Activated CD8-positive, alpha-beta memory T cell treated with anti-CD3 and anti-CD28 coated beads, Interleukin-2, amount 50 U/mL, for 48 hours (primary cell): ENCODE measurements around the gene FAM229A.
"Not testable (repeated sequence)": the region's sequence is repeated elsewhere in the genome, so short reads cannot be mapped to it uniquely, and the experiment has no call there.

Experiments
- DNase-seq: peaks from one replicate; pipeline ENCODE4 v3.0.0-alpha.2; 2020

FAM229A gene, protein sequence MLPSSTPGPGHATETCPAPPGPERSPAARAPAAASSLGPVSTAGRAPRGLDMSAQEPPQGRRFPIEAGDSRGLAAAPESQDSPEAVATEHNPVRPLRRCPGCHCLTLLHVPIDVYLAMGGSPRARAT

GRCh38 chr1:32362474-32363313 lies at the start of gene FAM229A, which contains the start of gene TSSK3:
FAM229A (minus strand) TSS chr1:32362485; CDS start chr1:32362091, 394 bp downstream.
TSSK3 (plus strand) TSS chr1:32362539; CDS start chr1:32362702, 163 bp downstream.
- no peak for DNase-seq

DNA sequence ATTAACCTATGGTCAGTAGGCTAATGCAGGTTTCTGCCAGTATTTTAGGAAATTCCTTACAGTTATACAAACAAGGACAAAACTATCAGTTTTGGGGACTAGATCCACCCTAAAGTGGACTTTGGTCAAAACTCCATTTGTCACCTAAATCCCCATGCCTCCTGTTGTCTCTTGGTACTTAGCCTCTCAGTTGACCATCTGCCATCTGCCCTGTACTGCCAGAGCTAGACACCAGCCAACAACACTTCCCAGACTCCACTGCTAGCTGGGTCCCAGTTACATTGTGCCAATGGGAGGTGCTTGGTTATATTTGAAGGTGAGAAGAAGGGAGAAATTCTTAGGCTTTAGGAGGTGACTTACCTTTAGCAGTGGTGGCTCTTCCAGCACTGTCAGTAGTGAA lies 49.0 kb upstream of the FAM229A start:
- no peak for DNase-seq

GRCh38 chr1:32406629-32407111 lies 44.4 kb upstream of the FAM229A start:
- DNase-seq: no peak

GRCh38 chr1:32405672-32406467 lies 43.6 kb upstream of the FAM229A start:
- no peak for DNase-seq

DNA sequence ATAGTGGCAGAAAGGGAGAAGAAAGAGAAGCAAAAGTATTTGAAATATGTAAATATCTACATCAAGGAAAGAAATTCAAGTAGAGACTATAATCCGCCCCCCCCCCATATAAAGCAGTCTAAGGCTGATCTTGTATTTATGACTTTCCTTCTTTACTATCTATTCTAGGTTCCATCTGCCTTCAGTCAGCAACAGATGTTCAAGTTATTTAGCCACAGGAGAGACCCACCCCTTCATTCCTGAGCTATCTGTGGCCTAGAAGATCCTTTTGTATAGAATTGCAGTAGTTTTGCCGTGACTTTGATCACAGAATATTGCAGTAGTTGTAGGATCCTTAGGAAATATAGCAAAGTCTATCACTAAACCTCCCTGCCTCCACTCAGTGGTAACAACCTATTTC lies 42.7 kb upstream of the FAM229A start:
- DNase-seq: no peak

DNA sequence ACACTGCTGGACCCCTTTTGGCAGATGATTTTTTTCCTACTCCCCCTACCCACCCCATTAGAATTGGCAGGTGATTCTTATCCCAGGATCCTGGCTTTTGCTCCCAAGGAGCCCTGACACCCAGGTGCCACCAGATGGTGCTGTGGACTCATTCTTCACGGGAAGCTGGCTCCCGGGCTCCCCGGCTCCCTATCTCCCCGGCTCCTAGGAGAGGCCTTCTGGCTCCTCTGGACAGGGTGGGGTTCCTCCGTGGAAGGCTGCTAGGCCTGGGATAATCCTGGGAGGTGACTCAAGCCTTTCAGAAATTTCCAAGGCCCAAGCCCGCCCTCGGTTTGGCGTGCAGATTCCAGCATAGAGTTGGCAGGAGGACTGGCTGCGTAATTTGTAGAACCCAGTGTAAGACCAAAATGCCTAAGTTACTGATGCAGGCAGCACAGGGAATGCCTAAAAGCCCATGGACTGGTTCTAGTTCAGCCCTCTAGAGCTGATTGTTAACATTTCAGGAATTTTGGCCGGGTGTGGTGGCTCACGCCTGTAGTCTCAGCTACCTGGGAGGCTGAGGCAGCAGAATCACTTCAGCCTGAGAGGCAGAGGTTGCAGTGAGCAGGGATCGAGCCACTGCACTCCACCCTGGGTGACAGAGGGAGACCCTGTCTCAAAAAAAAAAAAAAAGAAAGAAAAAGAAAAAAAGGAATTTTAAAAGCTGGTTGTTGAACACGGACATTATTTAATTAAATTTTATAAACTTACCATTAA lies 38.8 kb upstream of the FAM229A start:
- peak; percentile 79 for DNase-seq

DNA sequence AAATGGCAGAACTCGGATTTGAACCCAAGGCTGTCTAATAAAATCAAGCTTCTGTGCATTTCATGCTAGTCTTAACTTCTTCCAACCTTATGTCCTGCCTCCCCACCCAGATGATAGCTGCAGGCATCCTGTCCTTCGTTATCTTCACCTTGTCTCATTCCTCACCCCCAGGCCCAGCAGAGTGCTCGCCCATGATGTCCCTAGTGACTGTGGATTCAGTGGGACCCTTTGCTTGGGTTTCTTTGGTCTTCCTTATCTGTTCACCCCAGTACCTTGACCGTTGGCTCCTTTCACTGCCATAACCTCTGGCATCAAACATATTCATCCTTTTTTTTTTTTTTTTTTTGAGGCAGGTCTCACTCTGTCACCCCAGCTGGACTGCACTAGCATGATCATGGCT lies 37.6 kb upstream of the FAM229A start:
- DNase-seq: no peak

DNA sequence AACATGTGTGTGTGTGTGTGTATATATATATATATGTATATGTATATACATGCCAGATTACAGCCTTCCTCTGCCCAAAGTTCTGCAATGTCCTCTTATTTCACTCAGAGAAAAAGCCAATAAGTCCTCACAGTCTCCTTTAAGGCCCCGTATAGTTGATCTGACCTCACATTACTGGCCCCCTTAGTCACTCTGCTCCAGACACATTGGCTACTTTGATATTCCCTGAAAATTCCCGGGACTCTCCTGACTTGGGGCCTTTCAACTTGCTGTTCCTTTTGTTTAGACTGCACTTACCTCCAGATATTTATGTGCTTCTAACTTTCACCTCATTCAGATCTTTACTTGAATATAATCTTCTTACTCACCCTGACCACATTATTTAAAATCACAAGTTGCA lies 36.1 kb upstream of the FAM229A start:
- DNase-seq: no peak

GRCh38 chr1:32396524-32396923 lies 34.2 kb upstream of the FAM229A start:
- DNase-seq: not testable (repeated sequence)

GRCh38 chr1:32394890-32395432 lies 32.7 kb upstream of the FAM229A start:
- DNase-seq: no peak

GRCh38 chr1:32394141-32394889 lies 32.0 kb upstream of the FAM229A start, which contains the start of gene BSDC1:
BSDC1 (minus strand) TSS chr1:32394441; CDS start chr1:32394414, 27 bp downstream.
- DNase-seq: peak; percentile 97

- peak; percentile 71 for DNase-seq
These were observed 31.5 kb upstream of the FAM229A start for GRCh38 chr1:32393832-32394140.

DNA sequence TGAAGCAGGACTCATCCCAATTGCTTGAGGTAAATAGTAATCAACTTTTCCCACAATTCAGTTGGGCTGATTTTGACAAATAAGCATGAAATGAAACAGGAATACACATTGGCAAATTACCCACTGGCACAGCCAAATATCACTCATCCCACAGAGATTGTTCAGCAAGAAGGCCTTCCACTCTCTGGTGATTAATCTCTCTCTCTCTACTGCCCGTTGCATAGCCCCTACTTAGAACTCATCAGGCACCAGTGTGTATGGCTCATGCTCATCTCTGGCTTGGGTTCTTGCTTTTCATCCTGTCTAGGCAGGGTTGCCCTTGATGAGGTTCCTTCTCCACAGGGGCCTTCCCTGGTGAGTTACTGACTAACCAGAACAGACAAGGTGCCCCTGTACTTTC lies 30.9 kb upstream of the FAM229A start:
- DNase-seq: no peak

GRCh38 chr1:32392325-32392724 lies 30.0 kb upstream of the FAM229A start:
- no peak for DNase-seq

DNA sequence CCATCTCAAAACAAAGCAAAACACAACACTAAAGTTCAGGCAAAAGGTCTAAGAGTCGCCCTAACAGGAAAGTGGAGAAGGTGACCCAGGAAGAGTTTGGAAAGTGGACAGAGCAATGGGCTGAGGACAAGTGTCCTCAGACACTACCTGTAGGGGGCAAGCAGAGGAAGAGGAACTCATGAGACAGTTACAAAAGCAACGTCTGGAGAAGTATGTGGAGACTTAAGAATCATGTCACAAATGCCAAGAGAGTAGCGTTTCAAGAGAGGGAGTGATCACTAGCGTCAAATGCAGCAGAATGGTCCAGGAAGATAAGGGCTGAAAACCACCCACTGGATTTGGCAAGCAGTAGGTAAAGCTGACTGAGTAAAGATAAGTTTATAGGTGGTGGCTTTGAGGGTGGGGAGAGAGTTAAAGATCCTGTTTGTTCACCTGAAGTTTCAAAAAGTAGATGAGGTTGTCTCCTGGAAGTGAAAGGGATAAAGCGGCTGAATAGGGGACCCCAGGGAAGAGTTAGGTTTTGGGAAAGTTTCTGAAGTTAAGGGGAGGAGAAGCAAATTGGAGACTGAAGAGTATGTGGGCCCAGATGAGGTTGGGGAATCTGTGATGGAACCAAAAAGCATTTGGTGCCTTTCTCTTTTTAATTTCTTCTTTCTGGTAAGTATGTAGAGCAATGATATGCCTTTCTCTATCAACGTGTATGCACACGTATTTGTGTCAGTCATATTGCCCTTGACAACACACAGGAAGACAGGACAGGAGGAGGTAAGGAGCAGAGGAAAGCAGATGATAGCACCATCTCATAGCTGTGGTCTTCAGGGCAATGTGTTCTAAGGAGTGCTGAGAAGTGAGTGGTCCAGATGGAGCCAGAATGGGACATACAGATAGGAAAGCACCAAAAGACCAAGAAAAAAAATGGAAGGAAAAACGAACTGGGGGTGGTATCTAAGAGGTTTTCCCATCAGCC lies 28.9 kb upstream of the FAM229A start:
- no peak for DNase-seq

DNA sequence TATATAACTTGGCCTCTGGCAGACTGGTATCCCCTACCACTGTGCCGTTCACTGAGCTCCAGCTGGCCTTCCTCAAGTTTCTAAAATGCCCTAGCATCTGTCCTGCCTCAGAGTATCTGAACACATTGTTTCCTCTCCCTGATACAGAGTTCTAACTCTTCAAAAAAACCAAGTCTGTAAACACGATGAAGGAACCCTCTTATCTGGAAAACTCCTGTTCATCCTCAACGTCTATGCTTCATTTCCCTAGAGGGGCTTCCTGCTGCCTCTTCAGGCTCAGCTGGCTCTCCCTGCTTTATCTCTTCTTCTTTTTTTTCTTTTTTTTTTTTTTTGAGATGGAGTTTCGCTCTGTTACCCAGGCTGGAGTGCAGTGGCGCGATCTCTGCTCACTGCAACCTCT lies 26.4 kb upstream of the FAM229A start:
- no peak for DNase-seq

DNA sequence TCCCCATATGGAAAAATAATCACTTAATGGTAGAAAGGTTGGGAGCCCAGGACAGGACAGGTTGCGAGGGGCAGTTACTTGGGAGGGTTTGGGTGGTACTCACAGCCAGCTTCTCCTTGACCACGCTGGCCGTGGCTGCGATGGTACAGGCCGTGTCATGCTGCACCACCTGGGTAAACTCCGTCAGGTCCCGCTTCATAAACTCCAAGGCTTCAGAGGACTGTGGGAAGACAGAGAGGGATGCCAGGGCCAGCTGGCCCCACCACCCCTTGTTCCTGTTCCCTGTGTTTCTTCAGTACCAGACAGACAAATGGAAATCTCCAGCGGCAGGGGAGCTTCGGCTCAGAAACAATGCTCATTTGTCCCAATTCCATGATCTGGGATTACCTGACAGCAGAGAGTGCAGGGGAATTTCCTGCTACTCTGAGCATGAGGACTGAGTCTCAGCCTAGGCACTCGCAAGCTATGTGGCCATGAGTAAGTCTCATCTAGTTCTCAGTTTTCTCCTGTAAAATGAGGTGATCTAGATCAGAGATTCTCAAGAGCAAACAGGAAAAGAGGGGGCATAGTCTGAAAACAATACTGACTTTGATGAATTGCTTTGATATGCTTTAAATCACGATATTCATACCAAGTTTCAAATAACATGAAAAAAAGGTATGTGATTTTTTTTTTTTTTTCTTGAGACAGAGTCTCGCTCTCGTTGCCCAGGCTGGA lies 24.5 kb upstream of the FAM229A start:
- no peak for DNase-seq

DNA sequence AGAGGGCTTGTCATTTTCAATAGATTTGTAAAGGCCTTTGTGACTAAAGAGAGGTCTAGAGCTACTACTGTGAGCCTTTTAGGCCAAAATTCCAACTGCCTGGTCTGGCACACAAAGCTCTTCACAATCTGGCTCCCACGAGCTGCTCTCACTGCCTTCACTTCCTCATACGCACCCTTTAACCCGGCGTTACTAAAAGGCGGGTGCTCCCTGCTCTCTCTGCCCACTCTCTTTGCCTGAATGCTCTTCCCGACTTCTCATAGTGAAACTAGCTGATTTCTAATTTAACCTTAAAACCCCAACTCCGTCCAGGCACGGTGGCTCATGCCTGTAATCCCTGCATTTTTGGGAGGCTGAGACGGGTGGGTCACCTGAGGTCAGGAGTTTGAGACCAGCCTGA lies 17.8 kb upstream of the FAM229A start:
- DNase-seq: no peak

DNA sequence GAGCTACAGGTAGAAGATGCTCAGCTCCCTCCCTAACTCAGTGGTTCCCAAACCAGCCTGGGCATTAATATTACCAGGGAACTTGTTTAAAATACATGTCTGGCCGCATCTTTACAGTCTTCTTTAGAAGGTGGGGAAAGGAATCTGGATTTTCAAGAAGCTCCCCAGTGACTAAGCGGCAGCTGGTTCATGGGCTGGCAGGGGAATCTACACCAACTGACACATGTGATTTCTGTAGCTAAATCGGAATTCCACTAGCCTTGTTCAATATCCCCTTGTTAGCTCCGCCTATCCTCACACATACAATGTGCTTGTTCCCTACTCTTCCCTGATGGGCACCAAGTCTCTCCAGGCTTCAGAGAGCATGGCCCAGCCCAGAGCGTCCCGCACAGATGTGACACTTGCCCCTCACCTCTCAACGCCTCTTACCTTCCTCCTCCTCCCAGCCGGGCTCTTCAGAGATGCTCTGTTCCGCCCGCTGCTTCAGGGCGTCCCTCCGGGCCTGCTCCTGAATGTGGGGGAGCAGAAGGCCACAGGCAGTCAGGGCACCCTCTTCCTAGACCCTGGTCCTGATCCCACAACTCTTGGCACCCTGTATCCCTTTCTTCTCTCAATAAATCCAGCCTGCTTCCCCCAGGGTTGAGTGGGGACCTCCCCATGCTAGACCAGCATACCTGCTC lies 15.4 kb upstream of the FAM229A start:
- DNase-seq: no peak
